Sigmoid colon (tissue), 4 donors: ENCODE data around the gene GALNT14.

Experiments used
- EP300 ChIP-seq, 4 donors: sonication (generic); formaldehyde crosslinking; IDR thresholded peaks; one replicate each; pipeline ENCODE4 v1.6.1; 2017; ENCODE audit warnings: antibody characterized with exemption in 4 of 4
- POLR2A ChIP-seq, 2 donors: fragments of 450-650 bp; IDR thresholded peaks; one replicate each; pipeline ENCODE4 v1.6.1; 2016; ENCODE audit warnings: antibody characterized with exemption in 2 of 2, mild to moderate bottlenecking in 2 of 2, moderate library complexity in 2 of 2
- TF ChIP-seq, protein P1 (sequence below), 4 experiments: fragments of 450-650 bp in 3 of 4; fragments of 200-600 bp in 1 of 4; IDR thresholded peaks; one replicate each; pipeline ENCODE4 v1.5.1; 2016 to 2019; ENCODE audit warnings: antibody characterized with exemption in 4 of 4, mild to moderate bottlenecking in 3 of 4, moderate library complexity in 2 of 4

DNA sequence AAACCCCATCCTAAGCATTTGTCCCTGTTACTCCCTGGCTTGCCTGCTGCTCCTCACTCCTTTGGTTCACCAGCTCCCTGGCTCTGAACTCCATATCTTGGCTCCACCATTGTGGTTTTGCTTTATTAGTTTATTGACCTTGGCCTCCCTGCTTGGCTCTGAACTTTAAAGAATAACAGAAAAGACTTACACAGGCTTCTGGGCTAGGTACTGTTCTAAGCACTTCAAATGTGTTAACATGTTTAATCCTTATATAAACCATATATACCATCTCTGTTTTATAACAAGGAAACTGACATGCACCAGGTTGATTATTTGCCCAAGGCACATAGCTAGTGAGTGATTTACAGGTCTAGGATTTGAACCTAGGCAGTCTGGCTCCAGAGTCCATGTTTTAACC, 181.2 kb downstream of the GALNT14 start:
- TF ChIP-seq, protein P1, sequence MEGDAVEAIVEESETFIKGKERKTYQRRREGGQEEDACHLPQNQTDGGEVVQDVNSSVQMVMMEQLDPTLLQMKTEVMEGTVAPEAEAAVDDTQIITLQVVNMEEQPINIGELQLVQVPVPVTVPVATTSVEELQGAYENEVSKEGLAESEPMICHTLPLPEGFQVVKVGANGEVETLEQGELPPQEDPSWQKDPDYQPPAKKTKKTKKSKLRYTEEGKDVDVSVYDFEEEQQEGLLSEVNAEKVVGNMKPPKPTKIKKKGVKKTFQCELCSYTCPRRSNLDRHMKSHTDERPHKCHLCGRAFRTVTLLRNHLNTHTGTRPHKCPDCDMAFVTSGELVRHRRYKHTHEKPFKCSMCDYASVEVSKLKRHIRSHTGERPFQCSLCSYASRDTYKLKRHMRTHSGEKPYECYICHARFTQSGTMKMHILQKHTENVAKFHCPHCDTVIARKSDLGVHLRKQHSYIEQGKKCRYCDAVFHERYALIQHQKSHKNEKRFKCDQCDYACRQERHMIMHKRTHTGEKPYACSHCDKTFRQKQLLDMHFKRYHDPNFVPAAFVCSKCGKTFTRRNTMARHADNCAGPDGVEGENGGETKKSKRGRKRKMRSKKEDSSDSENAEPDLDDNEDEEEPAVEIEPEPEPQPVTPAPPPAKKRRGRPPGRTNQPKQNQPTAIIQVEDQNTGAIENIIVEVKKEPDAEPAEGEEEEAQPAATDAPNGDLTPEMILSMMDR (IDR thresholded peaks at IDR 0.05): no peak
- no peak for TF ChIP-seq POLR2A (IDR thresholded peaks at IDR 0.05)
- TF ChIP-seq EP300 (IDR thresholded peaks at IDR 0.05): peak in 1 of 4 donors; percentile 9
